HEK293 (cell line): Measurements from ENCODE around the gene MSANTD2.

Source experiments
- CTCF ChIA-PET: fragments of 350-600 bp; formaldehyde crosslinking; extraction: SDS; loops from one replicate; lab custom pipeline; 2021; ENCODE audit warnings: antibody characterized with exemption; lab: Yijun Ruan, JAX
- POLR2A ChIA-PET: fragments of 300-600 bp; formaldehyde crosslinking; extraction: SDS; loops from one replicate; lab custom pipeline; 2020; ENCODE audit warnings: antibody characterized with exemption, inconsistent platforms; lab: Yijun Ruan, JAX
- H3K27ac ChIP-seq: fragments of 200-500 bp; sonication (Bioruptor generic); 2 replicates; pipeline ENCODE4 v1.5.1; 2014; ENCODE audit warnings: low read depth, low read length, control low read depth, inconsistent platforms; ENCODE audit errors: extremely low read depth
- H3K36me3 ChIP-seq, 2 experiments: fragments of 200-500 bp in 1 of 2; sonication (Bioruptor generic) in 1 of 2; 1 replicate in 1 of 2; 2 replicates in 1 of 2; pipeline ENCODE4 v1.5.1; 2014 to 2017; ENCODE audit warnings: inconsistent platforms in 2 of 2, low read length in 2 of 2; ENCODE audit not compliant: control insufficient read depth in 2 of 2, insufficient read depth in 1 of 2
- H3K4me1 ChIP-seq: fragments of 200-500 bp; sonication (Bioruptor generic); 2 replicates; pipeline ENCODE4 v1.5.1; 2014; ENCODE audit warnings: mild to moderate bottlenecking, low read length, inconsistent platforms; ENCODE audit not compliant: control insufficient read depth, insufficient read depth
- H3K4me3 ChIP-seq: 2 replicates; pipeline ENCODE4 v1.5.1; 2011; ENCODE audit warnings: low read depth, mild to moderate bottlenecking, control low read depth, low read length, moderate library complexity
- H3K9me3 ChIP-seq: fragments of 200-500 bp; sonication (Bioruptor generic); 2 replicates; pipeline ENCODE4 v1.5.1; 2014; ENCODE audit warnings: low read depth, low read length, inconsistent platforms; ENCODE audit not compliant: control insufficient read depth, insufficient read depth
- GLI4 ChIP-seq: fragments of 450-650 bp; formaldehyde crosslinking; IDR thresholded peaks from 2 replicates; pipeline ENCODE4 v1.5.1; 2016; ENCODE audit warnings: missing biosample characterization, missing genetic modification characterization
- HOXC10 ChIP-seq: sonication (generic); formaldehyde crosslinking; IDR thresholded peaks from 2 replicates; pipeline ENCODE4 v1.8.1; 2023; ENCODE audit warnings: mild to moderate bottlenecking, missing genetic modification reagents
- KLF1 ChIP-seq: fragments of 450-650 bp; formaldehyde crosslinking; IDR thresholded peaks from 2 replicates; pipeline ENCODE4 v1.5.1; 2016; ENCODE audit warnings: missing biosample characterization, missing genetic modification characterization
- KLF16 ChIP-seq: fragments of 450-650 bp; formaldehyde crosslinking; IDR thresholded peaks from 2 replicates; pipeline ENCODE4 v1.5.1; 2017; ENCODE audit warnings: missing biosample characterization, missing genetic modification characterization
- KLF17 ChIP-seq: fragments of 450-650 bp; formaldehyde crosslinking; IDR thresholded peaks from 2 replicates; pipeline ENCODE4 v1.5.1; 2016; ENCODE audit warnings: missing biosample characterization, missing genetic modification characterization
- OVOL3 ChIP-seq: fragments of 450-650 bp; formaldehyde crosslinking; IDR thresholded peaks from 2 replicates; pipeline ENCODE4 v1.5.1; 2016; ENCODE audit warnings: missing biosample characterization, missing genetic modification characterization
- SP7 ChIP-seq: fragments of 450-650 bp; formaldehyde crosslinking; IDR thresholded peaks from 2 replicates; pipeline ENCODE4 v1.5.1; 2016; ENCODE audit warnings: missing biosample characterization, missing genetic modification characterization
- YY1 ChIP-seq: fragments of 450-650 bp; formaldehyde crosslinking; IDR thresholded peaks from 2 replicates; pipeline ENCODE4 v1.5.1; 2018; ENCODE audit warnings: missing biosample characterization, missing genetic modification characterization
- ZBTB44 ChIP-seq: fragments of 450-650 bp; IDR thresholded peaks from 2 replicates; pipeline ENCODE4 v1.5.1; 2018; ENCODE audit warnings: missing biosample characterization, mild to moderate bottlenecking, missing genetic modification characterization
- ZNF114 ChIP-seq: fragments of 450-650 bp; formaldehyde crosslinking; IDR thresholded peaks from 2 replicates; pipeline ENCODE4 v1.5.0; 2017; ENCODE audit warnings: missing biosample characterization, missing genetic modification characterization
- ZNF138 ChIP-seq: fragments of 450-650 bp; formaldehyde crosslinking; IDR thresholded peaks from 2 replicates; pipeline ENCODE4 v1.5.1; 2016; ENCODE audit warnings: missing biosample characterization, missing genetic modification characterization, borderline replicate concordance
- ZNF16 ChIP-seq: fragments of 450-650 bp; formaldehyde crosslinking; IDR thresholded peaks from 2 replicates; pipeline ENCODE4 v1.5.1; 2016; ENCODE audit warnings: low read depth, missing biosample characterization, missing genetic modification characterization
- ZNF2 ChIP-seq: fragments of 450-650 bp; formaldehyde crosslinking; IDR thresholded peaks from 2 replicates; pipeline ENCODE4 v1.5.1; 2016; ENCODE audit warnings: missing biosample characterization, missing genetic modification characterization
- ZNF23 ChIP-seq: fragments of 450-650 bp; formaldehyde crosslinking; IDR thresholded peaks from 2 replicates; pipeline ENCODE4 v1.5.1; 2016; ENCODE audit warnings: missing biosample characterization, missing genetic modification characterization, borderline replicate concordance
- ZNF302 ChIP-seq: fragments of 450-650 bp; formaldehyde crosslinking; IDR thresholded peaks from 2 replicates; pipeline ENCODE4 v1.5.1; 2016; ENCODE audit warnings: missing biosample characterization, missing genetic modification characterization, low read depth
- ZNF629 ChIP-seq: fragments of 450-650 bp; formaldehyde crosslinking; IDR thresholded peaks from 2 replicates; pipeline ENCODE4 v1.5.1; 2017; ENCODE audit warnings: missing biosample characterization, missing genetic modification characterization
- ZNF639 ChIP-seq: fragments of 450-650 bp; formaldehyde crosslinking; IDR thresholded peaks from 2 replicates; pipeline ENCODE4 v1.5.1; 2016; ENCODE audit warnings: missing biosample characterization, missing genetic modification characterization
- ZNF692 ChIP-seq: fragments of 450-650 bp; formaldehyde crosslinking; IDR thresholded peaks from 2 replicates; pipeline ENCODE4 v1.5.1; 2016; ENCODE audit warnings: missing biosample characterization, missing genetic modification characterization
- ZNF701 ChIP-seq: fragments of 450-650 bp; formaldehyde crosslinking; IDR thresholded peaks from 2 replicates; pipeline ENCODE4 v1.5.1; 2016; ENCODE audit warnings: missing biosample characterization, missing genetic modification characterization
- ZNF707 ChIP-seq: fragments of 450-650 bp; formaldehyde crosslinking; IDR thresholded peaks from 2 replicates; pipeline ENCODE4 v1.5.1; 2016; ENCODE audit warnings: missing biosample characterization, missing genetic modification characterization
- ZSCAN4 ChIP-seq: fragments of 450-650 bp; formaldehyde crosslinking; IDR thresholded peaks from 2 replicates; pipeline ENCODE4 v1.5.1; 2017; ENCODE audit warnings: missing biosample characterization, missing genetic modification characterization
- ZXDB ChIP-seq: fragments of 450-650 bp; formaldehyde crosslinking; IDR thresholded peaks from 2 replicates; pipeline ENCODE4 v1.5.1; 2016; ENCODE audit warnings: missing biosample characterization, missing genetic modification characterization
- TF ChIP-seq, protein P1 (sequence below): sonication (generic); formaldehyde crosslinking; IDR thresholded peaks from 2 replicates; pipeline ENCODE4 v1.8.1; 2022; ENCODE audit warnings: mild to moderate bottlenecking, moderate library complexity, missing genetic modification reagents
- TF ChIP-seq, protein P2 (sequence below): fragments of 450-650 bp; formaldehyde crosslinking; IDR thresholded peaks from 2 replicates; pipeline ENCODE4 v1.5.1; 2016; ENCODE audit warnings: missing biosample characterization, missing genetic modification characterization

MSANTD2 gene

DNA sequence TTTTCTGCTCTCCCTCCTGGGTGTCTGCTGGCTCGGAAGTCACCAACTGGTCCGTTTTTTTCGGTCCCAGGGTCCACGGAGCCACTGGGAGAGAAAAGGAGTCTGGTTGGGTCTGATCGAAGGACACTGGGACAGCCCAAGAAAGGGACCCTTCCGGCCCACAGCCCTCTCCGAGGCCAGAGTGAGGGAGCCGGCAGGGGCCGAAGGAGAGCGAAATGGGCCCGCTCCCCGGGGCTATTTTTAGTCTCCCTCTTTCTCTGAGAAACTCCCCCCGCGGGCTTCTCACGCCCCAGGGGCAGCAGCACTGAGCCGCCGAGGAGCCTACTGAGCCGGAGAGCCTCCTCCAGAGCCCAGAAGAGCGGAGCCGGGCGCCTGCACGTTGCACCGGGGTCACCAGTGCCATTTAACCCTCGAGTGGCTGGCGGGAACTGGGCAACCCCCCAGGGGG, 40.0 kb downstream of the MSANTD2 start:
- TF ChIP-seq ZNF701 (no peak), KLF16 (tag by site-specific recombination) (no peak), KLF17 (tag by site-specific recombination) (no peak), KLF1 (tag by site-specific recombination) (no peak), ZNF114 (tag by site-specific recombination) (no peak), ZNF138 (tag by site-specific recombination) (no peak), SP7 (tag by site-specific recombination) (no peak), ZBTB44 (tag by site-specific recombination) (no peak), ZNF23 (no peak), GLI4 (tag by site-specific recombination) (no peak), ZNF707 (tag by site-specific recombination) (no peak), ZNF629 (no peak), HOXC10 (no peak), ZXDB (tag by site-specific recombination) (no peak), ZNF302 (no peak), ZNF16 (tag by site-specific recombination) (no peak)
- TF ChIP-seq, protein P1, sequence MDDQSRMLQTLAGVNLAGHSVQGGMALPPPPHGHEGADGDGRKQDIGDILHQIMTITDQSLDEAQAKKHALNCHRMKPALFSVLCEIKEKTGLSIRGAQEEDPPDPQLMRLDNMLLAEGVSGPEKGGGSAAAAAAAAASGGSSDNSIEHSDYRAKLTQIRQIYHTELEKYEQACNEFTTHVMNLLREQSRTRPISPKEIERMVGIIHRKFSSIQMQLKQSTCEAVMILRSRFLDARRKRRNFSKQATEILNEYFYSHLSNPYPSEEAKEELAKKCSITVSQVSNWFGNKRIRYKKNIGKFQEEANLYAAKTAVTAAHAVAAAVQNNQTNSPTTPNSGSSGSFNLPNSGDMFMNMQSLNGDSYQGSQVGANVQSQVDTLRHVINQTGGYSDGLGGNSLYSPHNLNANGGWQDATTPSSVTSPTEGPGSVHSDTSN (CRISPR knock-in tag), result no peak
- TF ChIP-seq, protein P2, sequence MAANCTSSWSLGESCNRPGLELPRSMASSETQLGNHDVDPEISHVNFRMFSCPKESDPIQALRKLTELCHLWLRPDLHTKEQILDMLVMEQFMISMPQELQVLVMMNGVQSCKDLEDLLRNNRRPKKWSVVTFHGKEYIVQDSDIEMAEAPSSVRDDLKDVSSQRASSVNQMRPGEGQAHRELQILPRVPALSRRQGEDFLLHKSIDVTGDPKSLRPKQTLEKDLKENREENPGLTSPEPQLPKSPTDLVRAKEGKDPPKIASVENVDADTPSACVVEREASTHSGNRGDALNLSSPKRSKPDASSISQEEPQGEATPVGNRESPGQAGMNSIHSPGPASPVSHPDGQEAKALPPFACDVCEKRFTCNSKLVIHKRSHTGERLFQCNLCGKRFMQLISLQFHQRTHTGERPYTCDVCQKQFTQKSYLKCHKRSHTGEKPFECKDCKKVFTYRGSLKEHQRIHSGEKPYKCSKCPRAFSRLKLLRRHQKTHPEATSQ (tag by site-specific recombination), result no peak
- CTCF ChIA-PET, result interaction anchor here (1.4 to 1.7 kb wide), 3 partner anchors 14 to 92 kb away, joined by 3 to 9 read pairs (median 9); no protein-coding TSS in a partner anchor
- Histone ChIP-seq H3K36me3 (peaks cover 0 to 10% of the 10 kb centered on the region in 2 experiments; a peak in 1 of 3 replicates), H3K4me1 (no peaks in the 10 kb centered on the region), H3K27ac (no peak overlapping the region), H3K4me3 (no peak overlapping the region), H3K9me3 (no peaks in the 10 kb centered on the region)
- POLR2A ChIA-PET, result no interaction called here

DNA sequence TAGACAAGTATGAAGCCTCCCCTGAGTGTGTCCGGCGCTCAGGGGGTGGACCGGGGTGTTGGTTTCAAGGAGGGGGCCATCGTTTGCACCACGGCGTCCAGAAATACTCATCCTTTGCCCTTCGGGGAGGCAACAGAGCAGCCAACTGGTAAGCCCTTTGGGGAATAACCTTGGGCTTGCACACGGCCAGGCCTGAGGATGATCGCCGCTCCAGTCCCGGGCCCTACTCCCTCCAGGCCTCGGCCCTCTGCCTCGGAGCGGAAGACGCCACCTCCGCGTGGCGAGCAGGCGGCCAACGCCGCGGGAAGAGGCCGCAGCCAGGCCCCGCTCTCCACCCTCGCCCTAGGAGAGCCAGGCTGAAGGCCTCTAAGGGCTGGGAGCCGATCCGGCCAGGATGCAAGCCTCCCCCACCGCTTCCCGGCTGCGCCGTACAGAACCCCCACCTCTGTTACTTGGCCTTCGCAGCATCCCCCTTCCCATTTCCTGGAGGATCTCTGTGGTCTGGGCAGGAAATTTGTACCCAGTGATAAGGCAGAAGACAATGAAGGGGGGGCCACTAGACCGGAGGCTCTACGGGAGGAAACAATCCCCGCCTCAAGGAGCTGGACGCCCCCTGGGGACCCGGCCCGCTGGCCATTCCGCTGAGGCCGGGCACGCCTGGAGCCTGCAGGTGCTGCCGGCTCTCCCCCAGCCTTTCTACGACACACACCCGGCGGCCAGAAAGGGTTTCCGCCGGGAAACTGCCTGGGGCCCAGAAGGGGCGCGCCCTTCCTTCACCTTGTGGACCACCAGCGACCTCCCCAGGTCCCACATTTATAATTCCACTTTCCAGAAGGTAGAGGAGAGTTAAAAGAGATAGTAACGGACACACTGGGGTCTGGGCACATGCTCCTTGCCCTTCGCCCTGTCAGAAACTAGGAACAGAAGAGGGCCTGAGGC, 40.7 kb downstream of the MSANTD2 start:
- ChIA-PET POLR2A (no interaction called here), CTCF (interaction anchor here (0.6 to 1.7 kb wide), 3 partner anchors 11 to 89 kb away, joined by 3 to 8 read pairs (median 3); no protein-coding TSS in a partner anchor)
- Histone ChIP-seq H3K36me3 (peaks cover 0 to 5% of the 10 kb centered on the region in 2 experiments; a peak in 1 of 3 replicates), H3K27ac (no peak overlapping the region), H3K4me1 (no peaks in the 10 kb centered on the region), H3K9me3 (no peaks in the 10 kb centered on the region), H3K4me3 (no peak overlapping the region)
- TF ChIP-seq ZSCAN4 (tag by site-specific recombination), result no peak
- TF ChIP-seq ZNF639 (tag by site-specific recombination), result no peak
- TF ChIP-seq YY1 (tag by site-specific recombination), result no peak
- TF ChIP-seq OVOL3 (tag by site-specific recombination), result no peak
- no peak for TF ChIP-seq ZNF2 (tag by site-specific recombination)
- no peak for TF ChIP-seq ZNF692 (tag by site-specific recombination)
